Measurements from ENCODE around the gene STAT6.

DNA sequence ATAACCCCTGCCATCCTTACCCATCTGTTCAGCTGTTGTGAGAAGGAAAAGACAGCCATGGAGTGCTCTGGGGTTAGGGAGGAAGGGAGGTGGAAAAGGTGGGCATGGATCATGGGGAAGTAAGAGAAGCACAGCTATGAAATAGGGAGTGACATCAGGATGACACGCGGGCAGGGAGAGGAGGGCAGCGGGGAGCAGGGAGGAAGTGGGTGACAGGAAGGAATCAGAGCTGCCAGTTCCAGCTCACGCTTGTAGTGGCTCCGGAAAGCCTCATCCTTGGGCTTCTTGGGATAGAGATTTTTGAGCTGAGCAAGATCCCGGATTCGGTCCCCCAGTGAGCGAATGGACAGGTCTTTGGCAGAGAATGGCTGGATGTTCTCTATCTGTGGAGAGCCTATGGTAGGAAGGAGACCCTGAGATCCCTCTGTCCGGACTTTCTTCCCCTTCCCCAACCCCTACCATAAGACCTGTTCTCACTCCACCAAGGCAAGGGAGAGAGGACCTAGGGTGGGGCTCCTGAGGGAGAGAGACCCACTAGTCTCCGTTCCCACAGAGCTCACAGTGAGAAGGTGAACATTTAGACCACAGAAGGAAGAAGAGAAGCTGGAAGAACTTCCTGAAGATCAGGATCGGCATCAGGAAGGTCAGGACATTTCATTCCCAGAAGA, 12.0 kb downstream of the STAT6 start:
- TF ChIP-seq, protein P1, sequence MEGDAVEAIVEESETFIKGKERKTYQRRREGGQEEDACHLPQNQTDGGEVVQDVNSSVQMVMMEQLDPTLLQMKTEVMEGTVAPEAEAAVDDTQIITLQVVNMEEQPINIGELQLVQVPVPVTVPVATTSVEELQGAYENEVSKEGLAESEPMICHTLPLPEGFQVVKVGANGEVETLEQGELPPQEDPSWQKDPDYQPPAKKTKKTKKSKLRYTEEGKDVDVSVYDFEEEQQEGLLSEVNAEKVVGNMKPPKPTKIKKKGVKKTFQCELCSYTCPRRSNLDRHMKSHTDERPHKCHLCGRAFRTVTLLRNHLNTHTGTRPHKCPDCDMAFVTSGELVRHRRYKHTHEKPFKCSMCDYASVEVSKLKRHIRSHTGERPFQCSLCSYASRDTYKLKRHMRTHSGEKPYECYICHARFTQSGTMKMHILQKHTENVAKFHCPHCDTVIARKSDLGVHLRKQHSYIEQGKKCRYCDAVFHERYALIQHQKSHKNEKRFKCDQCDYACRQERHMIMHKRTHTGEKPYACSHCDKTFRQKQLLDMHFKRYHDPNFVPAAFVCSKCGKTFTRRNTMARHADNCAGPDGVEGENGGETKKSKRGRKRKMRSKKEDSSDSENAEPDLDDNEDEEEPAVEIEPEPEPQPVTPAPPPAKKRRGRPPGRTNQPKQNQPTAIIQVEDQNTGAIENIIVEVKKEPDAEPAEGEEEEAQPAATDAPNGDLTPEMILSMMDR (IDR thresholded peaks at IDR 0.05; ENCODE audit: insufficient read depth, low read depth, low read length): no peak
- TF ChIP-seq EZH2 (IDR thresholded peaks at IDR 0.05; ENCODE audit: insufficient read depth, low read length): no peak

Data from astrocyte (in vitro differentiated cells and primary cell).